ENCODE measurements around the gene SLC10A4.

Gene SLC10A4

DNA sequence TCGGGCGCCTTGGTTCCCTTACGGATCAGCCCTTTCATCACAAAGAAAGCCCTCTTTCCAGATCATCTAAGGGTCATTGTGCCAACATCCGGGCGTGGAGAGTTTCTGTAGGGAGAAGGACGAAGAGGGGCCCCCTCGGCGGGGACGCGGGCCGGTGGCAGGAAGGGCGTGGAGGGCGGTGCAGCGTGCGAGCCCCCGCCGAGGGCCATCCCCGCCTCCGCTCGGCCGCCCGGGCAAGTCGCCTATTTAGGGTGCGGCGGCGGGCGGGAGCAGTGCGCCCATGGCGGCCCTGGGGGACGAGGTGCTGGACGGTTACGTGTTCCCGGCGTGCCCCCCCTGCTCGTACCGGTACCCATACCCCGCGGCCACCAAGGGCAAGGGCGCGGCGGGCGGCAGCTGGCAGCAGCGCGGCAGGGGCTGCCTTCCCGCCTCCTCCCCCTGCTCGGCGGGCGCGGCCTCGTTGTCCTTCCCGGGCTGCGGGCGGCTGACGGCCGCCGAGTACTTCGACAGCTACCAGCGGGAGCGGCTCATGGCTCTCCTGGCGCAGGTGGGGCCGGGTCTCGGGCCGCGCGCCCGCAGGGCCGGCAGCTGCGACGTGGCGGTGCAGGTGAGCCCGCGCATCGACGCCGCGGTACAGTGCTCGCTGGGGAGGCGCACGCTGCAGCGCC is 7.0 kb downstream of the SLC10A4 start, which contains the start of gene ZAR1:
Gene ZAR1, plus strand, starts transcription at position 241 of the 668 bp plus-strand sequence. Its CDS starts 40 bp downstream, at position 281.
- no peak for DNase-seq (ENCODE audit: low read depth in 2 of 2)

GRCh38 chr4:48490680-48491513 is 7.8 kb downstream of the SLC10A4 start:
- DNase-seq (ENCODE audit: low read depth in 2 of 2): no peak

DNA sequence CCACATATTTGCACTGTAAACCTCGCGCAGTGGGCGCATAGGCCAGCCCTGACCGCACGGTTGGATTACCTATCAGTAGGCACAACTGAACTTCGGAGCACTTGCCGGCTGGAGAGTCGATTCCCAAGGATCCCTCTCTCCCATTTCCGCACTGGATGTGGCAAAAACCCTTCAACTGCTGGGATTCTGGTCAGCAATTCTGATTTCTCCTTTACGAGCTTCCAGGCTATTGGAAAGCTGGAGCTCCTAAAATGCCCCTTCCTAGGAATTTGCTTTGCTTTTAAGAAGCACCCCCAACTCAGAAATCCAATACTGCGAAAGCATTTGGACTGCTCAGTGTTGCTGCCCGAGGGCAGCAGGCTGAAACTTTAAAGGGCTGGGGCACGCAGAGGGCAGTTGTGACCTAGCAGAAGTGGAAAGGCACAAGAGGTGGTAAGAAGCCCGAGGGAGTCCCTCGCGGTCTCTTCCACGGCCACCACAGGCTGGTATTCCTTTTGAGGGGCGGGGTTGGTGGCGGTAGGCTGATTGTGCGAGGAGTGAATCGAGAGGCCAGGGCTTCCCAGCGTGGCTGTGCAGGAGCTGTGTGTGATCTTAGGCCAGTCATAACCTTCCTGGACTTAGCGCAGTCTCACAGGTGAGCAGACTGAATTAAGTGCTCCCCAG is 8.5 kb downstream of the SLC10A4 start:
- no peak for DNase-seq (ENCODE audit: low read depth in 2 of 2)

- DNase-seq (ENCODE audit: low read depth in 2 of 2): no peak
These were observed 10.4 kb downstream of the SLC10A4 start for GRCh38 chr4:48493452-48494100.

DNA sequence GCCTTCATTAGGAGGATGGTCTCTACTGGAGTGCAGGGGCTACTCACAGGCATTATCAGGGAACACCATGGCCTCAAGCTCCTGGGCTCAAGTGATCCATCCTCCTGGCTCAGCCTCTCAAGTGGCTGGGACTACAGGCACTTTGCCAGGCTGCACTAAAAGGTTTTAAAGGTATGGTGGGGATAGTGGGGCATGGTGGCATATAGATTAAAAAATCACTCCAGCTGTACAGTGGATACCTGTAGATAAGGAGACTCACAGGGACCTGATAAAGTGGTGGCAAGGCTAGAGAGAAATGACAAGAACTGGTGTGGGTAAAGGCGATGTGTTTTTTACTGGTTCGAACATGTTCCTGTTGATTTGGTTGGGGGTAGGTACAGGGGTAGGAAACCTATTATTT is 12.8 kb downstream of the SLC10A4 start:
- DNase-seq (ENCODE audit: low read depth in 2 of 2): no peak

- DNase-seq (ENCODE audit: low read depth in 2 of 2): no peak
These were observed 15.8 kb downstream of the SLC10A4 start for GRCh38 chr4:48498895-48499294.

- DNase-seq (ENCODE audit: low read depth in 2 of 2): no peak
These were observed 16.5 kb downstream of the SLC10A4 start for GRCh38 chr4:48499551-48500066.

DNA sequence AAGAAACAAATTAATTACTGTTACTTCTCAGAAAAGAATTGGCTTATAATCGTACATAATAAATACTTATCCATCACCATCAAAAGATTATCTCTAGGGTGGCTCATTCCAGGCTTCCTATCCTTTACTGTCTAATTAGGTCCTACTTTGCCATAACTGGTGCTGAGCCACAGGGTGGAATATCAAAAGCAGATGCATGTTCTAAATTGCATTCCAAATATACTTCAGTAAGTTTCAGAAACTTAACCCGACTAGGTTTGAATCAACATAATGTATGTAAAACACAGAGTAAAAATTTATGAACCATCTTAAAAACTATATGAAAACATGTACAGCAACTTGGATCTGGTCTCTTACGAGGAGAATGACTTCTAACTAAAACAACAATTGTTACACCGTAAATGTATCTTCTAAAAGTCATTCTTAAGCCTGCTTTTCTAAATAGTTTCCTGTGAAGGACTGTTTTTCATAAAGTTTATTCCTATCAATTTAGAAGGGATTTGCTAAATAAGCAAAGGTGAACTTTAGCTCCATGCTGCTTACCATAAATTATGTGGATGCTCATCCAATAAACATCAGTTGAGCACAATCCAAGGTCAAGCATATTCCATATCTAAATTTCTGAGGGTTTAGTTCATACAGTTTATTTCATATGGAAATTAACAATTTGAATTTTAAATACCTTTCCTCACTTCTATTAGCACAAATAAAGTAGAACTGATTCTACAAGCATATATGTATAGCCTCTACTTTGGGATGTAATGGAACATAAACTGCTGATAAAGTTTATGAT is 20.3 kb downstream of the SLC10A4 start:
- DNase-seq (ENCODE audit: low read depth in 2 of 2): no peak

DNA sequence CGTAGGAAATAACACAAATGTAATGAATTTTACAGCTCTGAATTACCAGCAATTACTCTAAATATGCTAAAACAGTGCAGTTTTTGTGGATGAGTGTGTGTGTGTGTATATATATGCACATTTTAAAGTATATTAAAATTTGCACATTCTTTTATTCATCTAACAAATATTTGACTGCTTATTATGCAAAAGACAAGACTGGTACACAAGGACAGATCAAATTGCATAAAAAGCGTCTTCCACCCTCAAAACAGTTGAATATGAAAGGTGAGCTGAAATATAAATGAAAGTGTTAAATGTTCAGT is 20.8 kb downstream of the SLC10A4 start:
- no peak for DNase-seq (ENCODE audit: low read depth in 2 of 2)

DNA sequence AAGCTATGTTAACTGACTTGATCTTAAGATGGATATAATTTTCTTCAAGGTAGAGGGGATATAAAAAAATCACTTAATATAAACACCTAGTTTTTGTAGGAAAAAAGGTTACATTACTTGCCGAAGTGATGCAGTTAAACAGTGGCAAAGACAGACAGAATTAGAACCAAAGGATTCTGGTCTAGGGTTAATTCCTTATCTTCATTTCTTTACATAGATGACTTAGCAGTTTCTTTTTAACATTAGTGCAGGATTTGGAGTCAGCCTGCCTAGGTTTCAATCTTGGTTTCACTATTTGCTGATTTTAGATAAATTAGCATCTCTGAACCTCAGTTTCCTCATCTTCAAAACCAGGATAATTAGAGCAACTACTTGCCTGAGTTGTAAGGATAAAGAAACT is 21.2 kb downstream of the SLC10A4 start:
- DNase-seq (ENCODE audit: low read depth in 2 of 2): no peak

- DNase-seq (ENCODE audit: low read depth in 2 of 2): no peak
These were observed 23.6 kb downstream of the SLC10A4 start for GRCh38 chr4:48506716-48507115.

DNA sequence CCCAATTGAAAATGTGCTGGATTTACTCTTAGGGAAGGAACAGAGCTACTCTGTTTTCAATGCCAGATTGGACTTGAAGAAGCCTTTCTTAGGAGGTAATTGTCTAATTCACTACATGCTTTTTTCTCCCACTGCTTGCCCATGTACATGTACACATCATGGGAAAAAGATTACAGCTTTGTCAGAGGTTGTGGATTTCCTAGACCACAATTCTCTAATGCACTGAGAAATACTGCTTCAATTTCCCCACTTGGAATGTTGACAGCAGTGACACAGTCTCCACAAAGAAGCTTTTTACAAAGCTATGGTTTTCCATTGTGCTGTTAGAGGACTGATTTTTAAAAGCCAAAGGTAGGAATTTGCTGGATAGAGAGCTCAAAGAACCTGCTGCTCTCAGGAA is 26.4 kb downstream of the SLC10A4 start:
- DNase-seq (ENCODE audit: low read depth in 2 of 2): no peak

GRCh38 chr4:48518143-48518542 is 35.0 kb downstream of the SLC10A4 start:
- DNase-seq (ENCODE audit: low read depth in 2 of 2): no peak

DNA sequence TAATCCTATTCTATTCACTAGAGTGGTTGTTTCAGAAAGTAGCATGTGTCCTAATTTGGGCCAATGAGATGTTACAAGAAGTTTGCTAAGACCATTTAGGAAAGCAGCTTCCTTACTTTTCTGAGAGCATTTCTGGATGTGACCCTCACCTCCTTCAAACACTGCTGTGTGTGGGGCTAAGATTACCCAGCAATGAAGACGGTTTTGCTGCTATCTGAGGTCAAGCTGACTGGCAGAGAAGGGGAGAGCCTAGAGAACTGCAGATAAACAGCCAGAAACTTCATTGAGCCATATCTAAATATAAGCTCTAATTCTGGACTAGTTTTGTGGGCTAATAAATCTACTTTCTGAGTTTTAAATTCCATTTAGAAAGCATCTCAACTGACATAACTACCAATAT is 43.3 kb downstream of the SLC10A4 start:
- DNase-seq (ENCODE audit: low read depth in 2 of 2): no peak

DNA sequence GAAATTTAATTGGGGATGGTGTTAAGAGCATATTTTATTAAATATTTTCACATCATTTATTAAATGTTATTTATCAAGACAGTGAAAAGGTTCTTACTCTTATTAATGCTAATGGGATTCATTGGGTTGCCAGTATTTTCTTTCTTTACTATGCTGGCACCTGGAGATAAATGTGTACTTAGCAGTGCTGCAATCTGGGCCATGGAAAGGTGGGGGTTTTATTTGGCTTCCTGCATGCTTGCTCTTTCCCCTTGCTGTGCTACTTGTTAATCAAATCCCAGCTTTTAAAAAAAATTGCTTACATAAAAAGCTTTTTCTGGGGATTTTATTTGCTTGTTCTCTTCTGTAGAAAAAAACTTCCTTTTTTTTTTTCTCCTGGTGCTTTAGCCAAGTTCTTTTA is 55.2 kb downstream of the SLC10A4 start:
- DNase-seq (ENCODE audit: low read depth in 2 of 2): no peak

Data from stimulated activated CD8-positive, alpha-beta memory T cell treated with anti-CD3 and anti-CD28 coated beads, Interleukin-7, amount 100 ng/mL, for 1 hour (primary cell).